NCI-H1092 (cell line): ENCODE results near the gene ADAMTS12.

Experiments used
- DNase-seq: peaks from one replicate; lab custom pipeline; 2025; lab: John Stamatoyannopoulos, UW

Gene ADAMTS12

DNA sequence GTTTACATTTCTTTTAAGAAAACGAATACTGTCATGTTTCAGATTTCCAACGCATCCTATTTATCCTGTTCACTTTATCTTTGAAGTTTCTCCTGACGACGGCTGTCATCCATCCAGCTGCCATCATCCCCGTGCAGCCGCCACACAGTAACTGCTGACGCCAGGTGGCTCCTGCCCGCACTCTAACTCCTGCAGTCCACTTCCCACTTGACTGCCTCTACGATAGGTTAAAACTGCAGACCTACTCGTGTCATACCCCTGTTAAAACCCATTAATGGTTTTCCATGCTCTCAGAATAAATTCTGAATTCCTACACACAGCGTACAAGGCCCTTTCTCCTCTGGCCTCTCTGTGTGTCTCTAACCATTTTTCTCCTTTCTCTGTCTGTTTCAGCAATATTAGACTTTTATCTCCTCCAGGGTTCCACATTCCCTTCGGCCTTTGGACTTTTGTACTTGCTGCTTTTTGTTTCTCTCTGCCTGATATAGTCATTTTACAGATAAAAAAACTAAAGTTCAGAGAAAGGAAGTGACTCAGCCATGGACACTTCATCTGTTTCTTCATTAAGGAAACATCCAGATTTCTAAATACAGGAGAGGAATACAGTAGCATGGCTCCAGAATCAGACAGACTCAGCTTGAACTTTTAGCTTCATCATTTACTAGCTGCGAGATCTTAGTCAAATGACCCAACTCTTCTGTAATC is 84.9 kb downstream of the ADAMTS12 start:
- no peak for DNase-seq

DNA sequence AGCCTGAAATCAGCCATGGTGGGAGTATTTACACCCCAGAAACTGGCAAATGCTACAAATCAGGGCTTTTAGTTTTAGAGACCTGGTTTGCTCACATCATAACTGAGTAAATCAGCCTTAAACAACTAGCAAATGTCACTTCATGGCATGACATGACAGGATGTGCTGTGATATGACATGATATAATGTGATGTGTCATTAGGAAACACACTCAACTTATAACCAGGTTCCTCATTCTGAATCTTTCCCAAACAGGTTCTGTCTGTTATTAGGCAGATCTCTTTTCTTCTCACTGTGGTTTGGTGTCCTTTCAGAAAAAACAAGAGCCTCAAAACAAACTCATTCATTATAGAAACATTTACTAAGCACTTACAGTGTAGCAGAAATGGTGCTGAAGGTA is 90.5 kb downstream of the ADAMTS12 start:
- no peak for DNase-seq

DNA sequence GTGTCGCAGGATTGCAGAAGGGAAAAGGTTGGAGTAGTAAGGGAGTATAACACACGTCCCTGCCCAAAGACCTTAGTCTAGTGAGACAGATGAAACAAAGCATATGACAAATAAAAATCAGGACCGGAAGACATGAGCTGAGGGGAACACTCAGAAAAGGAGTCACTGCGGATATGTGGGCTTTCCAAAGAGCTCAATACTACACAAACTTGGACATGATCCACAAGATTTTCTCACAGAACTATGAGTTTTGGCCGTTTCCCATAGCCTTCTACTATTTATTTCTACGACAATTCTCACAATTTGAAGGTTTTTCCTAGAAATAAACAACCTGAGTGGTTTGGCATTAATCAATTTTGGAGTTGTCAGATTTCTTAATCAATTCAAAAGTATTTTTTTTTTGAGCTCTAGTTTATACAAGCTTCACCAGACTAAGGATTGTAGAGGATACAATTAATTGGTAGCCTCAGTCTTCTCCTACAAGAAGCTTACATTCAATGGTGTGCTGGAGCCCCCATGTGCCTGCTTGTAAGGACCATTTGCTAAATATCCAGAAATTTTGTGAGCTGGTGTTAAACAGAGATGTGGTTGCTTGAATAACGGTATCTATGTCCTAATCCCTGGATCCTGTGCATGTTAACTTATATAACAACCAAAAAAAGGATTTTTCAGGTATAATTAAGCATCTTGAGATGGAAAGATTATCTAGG is 91.4 kb downstream of the ADAMTS12 start:
- DNase-seq: no peak

DNA sequence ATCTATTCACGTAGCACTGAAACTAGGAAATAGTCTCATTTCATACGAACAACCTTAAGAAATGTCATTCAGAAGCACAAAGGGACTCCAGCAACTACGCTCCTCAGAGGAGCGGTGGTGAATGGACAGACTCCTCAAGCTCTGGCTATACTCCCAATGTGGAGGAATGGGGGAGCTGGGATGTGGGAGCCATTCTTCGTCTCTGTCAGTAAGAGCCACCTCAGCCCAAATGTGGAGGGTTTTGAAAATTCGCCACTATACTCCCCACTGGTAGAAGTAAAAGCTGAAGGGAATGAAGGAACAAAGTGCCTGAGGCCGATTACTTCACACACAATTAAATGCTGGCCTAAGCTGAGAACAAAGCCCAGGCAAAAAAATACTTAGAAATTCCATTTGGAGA is 96.3 kb downstream of the ADAMTS12 start:
- DNase-seq: no peak

DNA sequence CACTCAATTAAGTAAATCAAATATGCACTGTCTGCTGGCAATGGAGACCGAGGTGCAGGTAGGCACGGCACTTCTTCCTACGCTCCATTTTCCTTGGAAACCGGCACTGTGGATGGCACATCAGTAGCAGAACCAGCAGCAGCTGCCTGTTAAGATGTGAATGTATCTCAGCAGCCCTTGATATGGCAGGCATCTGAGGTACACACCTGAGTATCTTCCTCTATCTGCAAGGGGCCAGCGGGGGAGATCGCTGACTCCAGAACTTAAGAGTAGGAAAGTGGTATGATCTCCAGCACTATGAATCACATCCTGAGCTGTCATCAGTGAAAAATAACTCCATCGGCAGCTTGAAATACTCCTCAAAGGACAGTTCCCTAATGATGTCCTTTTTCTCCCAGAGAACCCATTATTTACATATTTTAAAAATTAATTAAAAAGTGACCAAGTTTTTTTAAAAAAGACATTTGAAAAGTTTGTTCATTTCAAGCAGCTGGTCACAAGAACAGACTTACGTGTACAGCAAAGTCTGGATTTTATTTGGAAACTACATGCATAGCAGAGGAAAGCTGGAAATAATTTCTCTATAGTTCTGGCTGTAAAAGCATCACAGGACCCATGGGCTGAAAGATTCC is 97.1 kb downstream of the ADAMTS12 start:
- DNase-seq: no peak

DNA sequence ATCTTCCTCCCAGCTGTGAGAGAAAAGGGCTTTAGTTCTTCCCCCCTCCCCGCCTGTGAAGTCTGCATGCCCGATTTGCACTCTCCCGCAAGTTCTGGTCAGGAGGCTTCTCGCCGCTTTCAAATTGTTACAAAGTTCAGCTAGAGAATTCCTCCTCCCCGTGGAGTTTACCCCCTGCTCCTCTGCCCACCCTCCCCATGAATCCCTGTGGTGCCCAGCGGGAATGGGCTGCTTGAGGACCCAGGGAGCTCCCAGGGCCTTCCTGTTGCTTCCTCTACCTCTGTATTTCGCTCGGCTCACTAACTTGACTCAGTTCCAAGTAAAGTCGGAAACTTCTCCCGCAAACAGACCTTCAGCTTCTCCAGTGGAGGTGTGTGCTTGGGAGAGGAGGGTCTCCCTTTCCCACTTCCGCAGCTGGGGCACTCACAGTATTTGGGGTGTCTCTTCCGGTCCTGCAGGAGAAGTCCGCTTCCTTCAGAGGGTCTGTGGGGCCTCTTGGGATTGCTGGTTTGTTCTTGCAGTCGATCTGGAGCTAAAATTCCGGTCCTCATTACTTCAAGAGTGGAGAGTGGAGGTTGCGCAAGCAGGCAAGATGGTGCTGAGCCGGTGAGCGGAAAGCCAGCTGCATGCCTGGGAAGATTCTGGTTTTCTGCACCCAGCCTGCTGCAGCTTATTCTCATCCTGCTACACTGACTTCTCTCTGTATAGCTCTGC is 97.8 kb downstream of the ADAMTS12 start:
- no peak for DNase-seq

DNA sequence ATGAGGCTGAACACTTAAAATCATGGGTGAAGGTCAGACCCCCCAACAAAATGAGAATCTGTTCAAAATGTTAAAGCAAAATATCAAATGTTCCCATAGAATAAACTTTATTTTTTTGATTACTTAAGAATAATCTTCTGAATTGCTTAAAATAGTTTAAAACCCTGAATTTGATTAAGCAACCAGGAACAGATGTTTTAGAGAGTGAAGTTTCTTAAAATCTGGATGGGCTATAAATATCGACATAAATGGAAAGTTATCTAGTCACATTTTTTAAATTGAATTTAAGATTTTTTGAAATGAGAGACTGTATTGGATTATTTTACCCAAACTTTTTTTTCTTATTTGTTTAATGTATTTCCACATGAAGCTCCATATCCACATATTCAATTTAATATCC is 98.5 kb downstream of the ADAMTS12 start:
- no peak for DNase-seq

DNA sequence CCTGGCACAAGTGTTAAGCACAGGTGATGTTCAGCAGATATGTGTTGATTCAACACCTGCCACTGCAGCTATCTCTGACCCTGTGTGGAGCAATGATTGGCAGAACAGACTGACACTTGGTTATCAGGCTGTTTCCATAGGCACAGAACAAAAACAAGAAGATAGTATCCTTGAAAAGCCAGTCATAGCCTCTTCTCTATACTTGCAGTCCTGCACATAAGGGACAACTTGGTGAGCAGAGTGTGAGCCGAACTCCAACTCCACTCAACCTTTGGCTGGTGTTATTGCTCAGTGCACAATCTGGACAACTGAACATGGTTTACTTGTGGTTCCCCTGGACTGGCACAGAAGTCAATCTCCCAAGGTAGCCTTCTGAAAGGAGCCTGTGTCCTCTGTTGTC is 99.2 kb downstream of the ADAMTS12 start:
- no peak for DNase-seq

DNA sequence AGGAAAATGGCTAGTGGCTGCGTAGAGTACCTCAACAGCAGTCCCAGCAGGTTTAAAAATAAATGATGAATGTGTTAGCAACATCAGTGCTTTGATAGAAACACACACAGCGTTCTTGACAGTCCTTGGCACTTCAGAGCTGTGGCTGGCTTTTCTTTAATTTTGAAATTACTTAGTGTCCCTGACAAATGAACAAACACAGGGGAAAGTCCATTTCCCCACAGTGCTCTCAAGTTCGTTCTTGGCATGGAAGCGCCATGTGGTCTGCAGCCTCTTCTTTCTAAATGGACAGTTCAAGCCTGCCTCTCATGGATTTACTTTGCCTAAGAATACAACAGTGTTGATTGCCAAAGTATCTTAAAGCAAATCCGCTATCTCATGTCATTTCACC is 102.2 kb downstream of the ADAMTS12 start:
- DNase-seq: no peak

DNA sequence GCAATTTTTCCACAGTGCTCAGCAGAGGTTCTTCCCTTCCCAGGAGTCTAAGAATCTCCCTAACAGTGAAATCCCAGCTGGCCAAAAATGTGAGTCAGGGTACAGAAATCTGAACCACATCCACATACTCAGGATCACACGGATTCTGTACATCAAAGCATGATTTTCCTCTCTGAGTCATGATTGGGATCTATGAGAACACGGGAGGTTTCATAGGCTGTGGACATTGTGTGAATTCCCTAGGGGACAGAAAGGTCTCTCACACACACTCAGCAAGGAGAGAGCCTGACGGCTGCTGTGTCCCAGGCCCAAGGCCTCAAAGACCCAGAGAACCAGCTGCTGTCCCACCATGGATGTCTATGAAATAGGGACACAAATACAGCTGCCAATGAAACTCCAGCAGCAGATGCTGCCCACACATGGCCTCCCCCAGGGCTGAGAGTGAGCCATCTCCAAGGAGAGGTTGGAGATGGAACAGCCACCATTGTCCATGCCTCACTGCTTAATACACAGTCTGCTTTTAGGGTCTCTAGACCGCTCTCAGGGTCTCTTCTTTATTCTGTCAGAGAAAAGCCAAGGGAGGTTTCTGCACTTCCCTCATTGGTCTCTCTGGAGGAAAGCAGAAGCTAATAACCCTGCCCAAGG is 102.7 kb downstream of the ADAMTS12 start:
- DNase-seq: no peak

DNA sequence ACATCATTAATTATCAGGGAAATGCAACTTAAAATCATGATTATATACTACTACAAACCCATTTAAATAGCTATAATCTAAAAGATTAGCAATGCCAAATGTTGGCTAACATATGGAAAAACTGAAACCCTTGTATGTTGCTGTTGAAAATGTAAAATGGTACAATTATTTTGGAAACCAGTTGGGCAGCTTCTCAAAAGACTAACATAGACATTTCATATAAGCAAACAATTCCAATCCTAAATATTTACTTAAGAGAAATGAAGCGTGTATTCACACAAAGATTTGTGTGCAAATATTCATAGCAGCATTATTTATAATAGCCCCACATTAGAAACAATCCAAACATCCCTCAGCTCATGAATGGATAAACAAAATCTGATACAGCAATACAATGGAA is 106.2 kb downstream of the ADAMTS12 start:
- no peak for DNase-seq

DNA sequence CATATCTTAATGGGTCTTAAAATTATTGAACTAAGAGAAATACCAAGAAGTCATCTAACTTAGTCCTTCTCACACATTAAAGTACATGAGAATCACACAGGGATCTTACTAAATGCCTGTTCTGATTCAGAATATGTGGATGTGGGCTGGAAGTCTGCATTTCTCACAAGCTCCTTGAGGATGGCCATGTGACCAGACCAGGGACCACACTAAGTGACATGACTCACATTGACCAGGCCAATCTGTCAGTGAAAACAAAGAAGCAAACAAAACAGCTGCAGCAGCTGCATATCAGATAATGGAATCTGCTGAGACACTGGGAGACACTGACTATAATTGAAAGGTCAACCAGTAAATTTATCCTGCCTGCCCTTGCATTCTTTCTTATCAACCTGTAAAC is 110.5 kb downstream of the ADAMTS12 start:
- DNase-seq: no peak

DNA sequence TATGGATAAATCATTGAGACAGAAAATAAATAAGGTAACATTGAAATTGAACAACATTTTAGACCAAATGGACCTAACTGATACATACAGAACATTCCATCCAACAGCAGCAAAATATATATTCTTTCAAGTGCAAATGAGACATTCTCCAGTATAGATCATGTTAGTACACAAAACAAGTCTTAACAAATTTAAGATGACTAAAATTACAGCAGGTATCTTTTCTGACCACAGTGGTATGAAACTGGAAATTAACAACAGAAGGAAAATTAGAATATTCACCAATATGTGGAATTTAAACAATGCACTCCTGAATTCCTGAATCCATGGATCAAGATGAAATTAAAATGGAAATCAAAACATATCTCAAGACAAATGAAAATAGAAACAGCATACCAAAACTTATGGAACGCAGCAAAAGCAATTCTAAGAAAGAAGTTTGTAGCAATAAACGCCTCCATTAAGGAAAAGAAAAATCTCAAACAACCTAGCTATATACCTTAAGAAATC is 115.6 kb downstream of the ADAMTS12 start:
- DNase-seq: no peak

DNA sequence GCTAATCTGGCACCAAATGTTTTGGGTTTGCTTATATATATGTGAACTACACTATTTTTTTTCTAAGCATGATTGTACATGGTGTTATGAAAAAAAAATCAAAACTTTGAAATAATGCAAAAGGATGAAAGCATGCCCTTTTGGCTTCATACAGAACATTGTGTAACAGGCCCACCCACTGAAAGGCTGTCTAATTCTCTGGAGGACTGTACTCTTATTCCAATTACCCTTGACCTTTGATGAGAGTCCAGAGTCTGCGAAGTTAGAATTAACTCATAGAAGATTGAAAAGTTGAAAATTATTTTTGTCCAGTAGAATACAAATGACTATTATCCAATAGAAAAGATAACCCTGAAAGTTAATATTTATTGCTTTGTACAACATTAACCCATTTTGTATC is 117.4 kb downstream of the ADAMTS12 start:
- DNase-seq: no peak

DNA sequence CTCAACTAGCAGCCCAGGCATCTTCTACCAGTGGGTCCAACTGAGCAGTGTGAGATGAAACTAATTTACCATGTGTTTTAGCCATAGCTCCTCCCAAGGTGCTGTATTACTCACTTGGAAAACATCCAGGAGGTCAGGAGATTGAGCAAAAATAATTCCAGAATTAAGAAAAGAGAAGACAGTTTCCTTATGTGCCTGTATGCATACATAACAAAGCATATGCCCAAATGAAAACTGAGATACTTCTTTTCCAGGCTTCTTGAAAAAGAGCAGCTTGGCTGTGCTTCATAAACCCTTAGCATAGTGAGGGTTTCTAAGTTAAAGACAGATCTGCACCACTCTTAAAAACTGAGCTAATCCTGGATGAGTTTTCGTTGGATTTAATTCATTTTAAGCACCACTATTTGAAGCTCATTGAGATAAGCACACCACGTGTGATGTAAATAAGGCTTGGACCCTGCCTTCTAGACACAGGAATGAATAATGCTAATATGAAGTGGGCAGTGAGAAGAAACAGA is 119.4 kb downstream of the ADAMTS12 start:
- DNase-seq: no peak

DNA sequence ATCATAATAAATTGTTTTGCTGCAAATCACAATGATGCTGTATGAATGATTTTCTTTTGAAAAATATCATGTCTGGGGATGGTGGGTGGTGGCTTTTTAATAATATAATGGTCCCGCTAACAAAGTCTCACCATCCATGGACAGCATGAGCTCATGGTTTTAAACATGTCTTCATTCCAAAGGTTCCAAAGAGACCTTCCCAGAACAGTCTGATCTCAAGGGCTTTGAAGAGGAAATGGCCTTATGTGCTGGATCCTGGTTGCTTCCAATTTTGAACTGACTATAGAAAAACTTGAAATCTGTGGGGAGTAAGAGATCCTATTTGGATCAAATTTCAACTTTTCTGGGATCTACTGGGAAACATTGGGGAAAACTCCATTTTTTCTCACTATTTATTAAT is 121.8 kb downstream of the ADAMTS12 start:
- DNase-seq: no peak

DNA sequence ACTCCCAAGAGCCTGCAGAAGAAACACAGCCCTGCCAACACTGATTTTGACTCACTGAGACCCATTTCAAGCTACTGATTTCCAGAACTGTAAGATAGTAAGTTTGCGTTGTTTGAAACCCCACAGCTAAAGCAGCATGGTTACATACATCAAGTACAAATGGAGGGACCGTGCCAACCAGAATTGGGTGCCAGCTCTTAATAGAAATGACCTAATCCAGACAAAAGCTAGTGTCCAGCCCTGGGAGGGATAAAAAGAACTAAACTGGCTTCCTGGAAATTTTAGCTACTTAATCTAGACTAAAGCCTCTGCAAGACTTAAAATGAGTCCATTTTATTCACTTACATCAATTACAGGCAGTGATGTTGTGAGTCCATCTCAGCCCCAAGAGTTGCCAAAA is 122.6 kb downstream of the ADAMTS12 start:
- DNase-seq: no peak

DNA sequence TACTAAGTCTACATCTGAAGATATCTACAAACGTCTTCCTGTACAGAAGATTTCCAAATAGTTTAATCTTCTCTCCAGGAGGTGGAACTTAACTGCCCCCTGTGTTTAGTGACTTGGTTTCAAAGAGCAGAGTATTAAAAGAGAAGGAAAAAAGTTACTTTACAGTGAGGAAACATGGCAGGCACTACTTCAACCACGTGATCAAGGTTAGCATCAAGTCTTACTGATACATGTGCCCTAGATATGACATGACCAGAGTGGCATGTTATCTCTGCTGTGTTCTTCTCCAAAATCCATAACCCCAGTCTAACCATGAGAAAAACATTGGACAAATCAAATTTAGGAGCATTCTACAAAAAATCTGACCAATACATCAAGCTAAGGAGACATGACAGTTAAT is 125.8 kb downstream of the ADAMTS12 start:
- DNase-seq: no peak

DNA sequence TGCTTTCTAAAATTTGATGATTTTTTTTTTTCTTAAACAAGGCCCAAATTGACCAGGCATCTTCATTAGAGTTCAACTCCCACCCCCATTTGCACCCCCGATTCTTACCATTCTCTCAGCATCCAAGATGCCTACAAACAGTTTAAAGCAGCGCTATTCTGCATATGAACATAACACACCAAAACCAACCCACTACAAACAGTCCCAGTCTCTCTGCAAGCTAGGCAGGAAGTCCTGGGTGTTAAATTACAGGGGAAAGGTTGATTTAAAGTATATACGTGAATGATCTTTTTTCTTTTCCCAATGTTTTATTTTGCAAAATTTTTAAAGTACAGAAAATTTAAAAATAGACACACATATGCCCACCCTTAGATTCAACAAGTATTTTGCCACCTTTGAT is 127.0 kb downstream of the ADAMTS12 start:
- no peak for DNase-seq

DNA sequence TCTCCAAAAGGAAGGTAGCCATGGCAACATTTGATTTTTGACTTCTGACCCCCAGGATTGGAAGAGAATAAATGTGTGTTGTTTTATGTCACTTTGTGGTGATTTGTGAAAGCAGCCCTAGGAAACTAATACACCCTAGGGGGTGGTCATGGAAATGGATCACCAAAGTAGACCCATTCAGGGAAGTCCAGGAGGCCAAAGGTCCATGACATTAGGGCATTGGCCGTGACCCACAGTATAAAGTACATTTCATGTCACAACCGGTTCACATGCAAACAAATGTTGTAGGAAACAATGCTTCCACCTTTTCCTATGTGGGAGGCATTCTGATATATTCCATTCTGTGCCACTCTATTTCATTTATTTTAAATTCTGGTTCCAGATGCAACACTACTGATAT is 128.4 kb downstream of the ADAMTS12 start:
- DNase-seq: no peak

DNA sequence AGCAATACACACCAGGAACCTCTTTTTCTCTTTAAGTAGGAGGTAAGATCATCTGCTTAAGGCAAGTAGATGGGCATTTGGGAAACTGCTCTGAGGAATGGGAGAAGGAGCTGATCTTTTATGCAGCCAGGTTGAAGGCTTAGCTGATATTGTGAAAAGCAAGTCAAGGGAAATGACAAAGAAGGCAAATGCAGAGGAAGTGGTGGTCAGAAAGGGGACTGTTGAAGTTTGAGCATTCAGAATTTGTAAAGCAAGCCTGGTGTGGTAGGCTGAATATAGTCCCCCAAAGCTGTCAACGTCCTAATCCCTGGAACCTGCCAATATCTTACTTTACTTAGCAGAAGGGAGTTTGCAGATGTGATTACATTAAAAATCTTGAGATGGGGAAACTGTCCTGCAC is 128.9 kb downstream of the ADAMTS12 start:
- DNase-seq: no peak

DNA sequence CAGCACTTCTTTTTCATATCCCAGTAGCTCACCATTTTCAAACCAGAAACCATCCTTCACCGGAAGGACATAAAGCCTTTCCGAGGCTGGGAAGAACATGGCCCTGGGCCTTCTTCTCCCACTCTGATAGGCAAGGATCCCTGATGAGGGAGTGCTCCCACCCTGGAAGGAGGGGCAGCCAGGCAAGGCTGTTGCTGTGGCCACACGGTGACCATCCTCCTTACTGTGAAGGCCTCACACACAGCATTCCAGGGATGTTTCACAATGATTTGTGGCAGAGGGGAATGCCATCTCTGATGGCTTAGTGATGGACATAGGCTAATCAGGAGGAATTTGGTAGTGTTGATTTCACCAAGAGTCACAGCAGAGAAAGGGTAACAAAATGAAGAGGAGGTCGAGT is 130.7 kb downstream of the ADAMTS12 start:
- DNase-seq: no peak
